ENCODE results near the gene DEFB125. TPM values are rescaled to one million over a fixed set of nuclear protein-coding genes. Genes with fewer than 3 reads are reported as not detected.
"Not testable (repeated sequence)": the region's sequence is repeated elsewhere in the genome, so short reads cannot be mapped to it uniquely, and the experiment has no call there.

DEFB125 gene
- total RNA-seq, 1 experiment from 2014 or later = not detected

DNA sequence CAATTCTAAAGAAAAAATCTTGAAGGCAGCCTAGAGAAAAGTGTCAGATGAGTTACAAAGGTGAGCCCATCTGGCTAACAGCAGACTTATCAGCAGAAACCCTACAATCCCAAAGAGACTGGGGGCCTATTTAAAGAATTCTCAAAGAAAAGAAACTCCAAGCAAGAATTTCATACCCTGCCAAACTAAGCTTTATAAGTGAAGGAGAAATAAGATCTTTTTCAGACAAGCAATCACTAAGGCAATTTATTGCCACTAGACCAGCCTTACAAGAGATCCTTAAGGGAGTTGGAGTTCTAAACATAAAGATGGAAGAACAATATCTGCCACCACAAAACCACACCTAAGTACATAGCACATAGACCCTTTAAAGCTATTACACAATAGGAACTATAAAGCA lies 30.0 kb downstream of the DEFB125 start:
- H3K36me3 ChIP-seq = no peaks in the 10 kb centered on the region
- H3K27me3 ChIP-seq = no peaks in the 10 kb centered on the region
- DNase-seq = no peak
- no peak overlapping the region for H3K4me3 ChIP-seq
- H3K9me3 ChIP-seq = no peaks in the 10 kb centered on the region

DNA sequence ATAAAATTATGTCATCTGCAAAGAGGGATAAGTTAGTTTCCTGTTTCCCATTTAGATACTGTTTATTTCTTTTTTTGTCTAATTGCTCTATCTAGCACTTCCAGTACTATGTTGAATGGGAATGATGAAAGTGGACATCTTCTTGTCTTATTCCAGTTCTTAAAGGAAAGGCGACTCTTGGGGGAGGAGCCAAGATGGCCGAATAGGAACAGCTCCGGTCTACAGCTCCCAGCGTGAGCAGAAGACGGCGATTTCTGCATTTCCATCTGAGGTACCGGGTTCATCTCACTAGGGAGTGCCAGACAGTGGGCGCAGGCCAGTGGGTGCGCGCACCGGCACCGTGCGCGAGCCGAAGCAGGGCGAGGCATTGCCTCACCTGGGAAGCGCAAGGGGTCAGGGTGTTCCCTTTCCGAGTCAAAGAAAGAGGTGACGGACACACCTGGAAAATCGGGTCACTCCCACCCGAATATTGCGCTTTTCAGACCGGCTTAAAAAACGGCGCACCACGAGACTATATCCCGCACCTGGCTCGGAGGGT lies 42.4 kb downstream of the DEFB125 start:
- H3K27me3 ChIP-seq, DNase-seq: not testable (repeated sequence)

DNA sequence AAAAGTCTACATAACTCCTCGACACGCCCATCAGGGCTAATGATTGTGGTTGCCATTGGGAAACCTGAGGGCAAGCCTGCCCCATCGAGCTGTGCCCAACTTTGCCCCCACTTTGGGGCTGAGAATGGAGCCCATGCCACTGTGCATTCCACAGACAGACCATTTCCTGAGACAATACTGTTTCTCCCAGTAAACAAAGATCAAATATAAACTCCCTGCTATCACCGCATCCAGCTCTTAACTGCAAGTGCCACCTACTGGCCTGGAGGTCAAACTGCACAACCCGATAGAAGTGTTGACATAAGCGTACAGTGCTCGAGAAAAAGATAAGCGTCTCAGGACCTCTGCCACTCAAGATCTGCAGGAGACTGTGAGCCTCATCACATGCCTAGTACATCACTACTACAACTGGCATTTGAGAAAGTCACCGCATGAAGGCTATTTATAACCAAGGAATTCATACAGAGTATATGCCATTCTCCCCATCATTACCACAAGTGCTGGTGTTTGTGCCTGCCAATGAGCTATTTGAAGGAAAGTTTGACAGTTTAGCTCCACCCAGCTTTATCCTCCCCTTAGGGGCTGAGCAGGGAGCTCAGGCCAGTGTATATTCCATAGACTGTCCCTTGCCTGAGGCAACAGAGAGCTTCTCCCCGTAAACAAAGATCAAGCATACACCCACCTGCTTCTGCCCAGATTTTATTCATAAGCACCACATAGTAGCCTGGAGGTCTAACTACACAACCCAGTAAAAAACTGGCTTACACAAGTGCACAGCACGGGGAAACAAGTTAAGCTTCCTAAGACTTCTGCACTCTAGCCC lies 50.4 kb downstream of the DEFB125 start:
- no peaks in the 10 kb centered on the region for H3K36me3 ChIP-seq
- H3K9me3 ChIP-seq = no peaks in the 10 kb centered on the region
- DNase-seq = no peak
- H3K27me3 ChIP-seq = no peaks in the 10 kb centered on the region
- no peak overlapping the region for H3K4me3 ChIP-seq

More for the DNA sequence above, 42.4 kb downstream of the DEFB125 start:
- not testable (repeated sequence) for H3K36me3 ChIP-seq, H3K9me3 ChIP-seq, H3K4me3 ChIP-seq

DNA sequence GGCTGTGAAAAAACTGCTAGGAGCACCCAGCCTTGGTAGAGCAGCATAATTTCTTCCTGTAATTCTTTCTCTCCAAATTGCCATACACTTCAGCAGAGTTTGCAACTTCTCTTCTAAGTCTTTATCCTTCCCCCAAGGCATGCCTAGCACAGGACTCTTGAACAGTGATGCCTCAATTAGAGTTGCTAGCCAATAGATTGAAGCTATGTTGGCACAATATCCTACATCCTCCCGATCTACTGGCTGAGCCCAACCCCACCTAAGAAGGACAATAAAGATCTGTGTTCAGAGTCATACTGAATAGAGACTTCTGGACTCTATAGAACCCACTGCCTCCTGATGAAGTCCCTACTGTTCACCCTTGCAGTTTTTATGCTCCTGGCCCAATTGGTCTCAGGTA lies 54.8 kb downstream of the DEFB125 start, which contains the start of gene DEFB126:
DEFB126 (plus strand) TSS at position 301 of the 400 bp plus-strand sequence; CDS start at position 340, 39 bp downstream.
- no peaks in the 10 kb centered on the region for H3K36me3 ChIP-seq
- no peak for DNase-seq
- H3K4me3 ChIP-seq = no peak within 1 kb of the TSS
- no peaks in the 10 kb centered on the region for H3K9me3 ChIP-seq
- H3K27me3 ChIP-seq = no peaks in the 10 kb centered on the region

DNA sequence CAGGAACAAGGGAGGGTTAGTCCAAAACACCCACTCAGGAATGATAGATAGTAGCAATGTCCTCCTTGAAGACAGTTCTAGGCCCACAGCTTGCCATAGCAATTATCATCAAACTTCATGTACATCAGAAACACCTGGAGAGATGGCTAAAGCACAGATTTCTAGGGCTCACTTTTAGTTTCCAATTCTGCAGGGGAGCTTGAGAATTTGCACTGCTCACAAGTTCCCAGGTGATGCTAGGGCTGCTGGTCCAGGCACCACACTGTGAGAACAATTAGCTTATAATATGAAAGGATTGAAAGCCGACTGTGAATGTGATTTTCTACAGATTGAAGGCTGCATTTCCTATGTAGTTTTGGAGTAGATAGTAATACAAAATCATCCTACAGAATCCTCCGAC lies 58.4 kb downstream of the DEFB125 start:
- Histone ChIP-seq H3K36me3 (no peaks in the 10 kb centered on the region), H3K27me3 (no peaks in the 10 kb centered on the region), H3K4me3 (no peak overlapping the region), H3K9me3 (no peaks in the 10 kb centered on the region)
- no peak for DNase-seq

Other genes starting within 250 kb of the DEFB125 start
- not detected in 2 replicates for gene DEFB126, start 54.9 kb downstream of the DEFB125 start, total RNA-seq (2014; rRNA removed; shearing (Covaris generic); ENCODE audit: low replicate concordance)
- not detected in 2 replicates for gene DEFB127, start 69.8 kb downstream of the DEFB125 start, total RNA-seq (2014; rRNA removed; shearing (Covaris generic); ENCODE audit: low replicate concordance)
- gene DEFB128, start 102.0 kb downstream of the DEFB125 start, total RNA-seq (2014; rRNA removed; shearing (Covaris generic); ENCODE audit: low replicate concordance) = not detected in 2 replicates
- not detected in 2 replicates for gene DEFB129, start 139.6 kb downstream of the DEFB125 start, total RNA-seq (2014; rRNA removed; shearing (Covaris generic); ENCODE audit: low replicate concordance)
- not detected in 2 replicates for gene DEFB132, start 170.1 kb downstream of the DEFB125 start, total RNA-seq (2014; rRNA removed; shearing (Covaris generic); ENCODE audit: low replicate concordance)
- 1.6 TPM in 1 of 2 replicates, not detected in the other for gene C20orf96, start 203.1 kb downstream of the DEFB125 start, total RNA-seq (2014; rRNA removed; shearing (Covaris generic); ENCODE audit: low replicate concordance)
- 9.1 and 13.5 TPM in 2 replicates for gene ZCCHC3, start 209.9 kb downstream of the DEFB125 start, total RNA-seq (2014; rRNA removed; shearing (Covaris generic); ENCODE audit: low replicate concordance)
- 2.1 and 3.1 TPM in 2 replicates for gene SOX12, start 237.9 kb downstream of the DEFB125 start, total RNA-seq (2014; rRNA removed; shearing (Covaris generic); ENCODE audit: low replicate concordance)